SKM-1 (cell line): ENCODE measurements around the gene OAS3.
"Not testable (repeated sequence)": the region's sequence is repeated elsewhere in the genome, so short reads cannot be mapped to it uniquely, and the experiment has no call there.

Source experiments
- DNase-seq: peaks from one replicate; lab custom pipeline; 2025; ENCODE audit not compliant: unreplicated experiment; lab: John Stamatoyannopoulos, UW

Gene OAS3

GRCh38 chr12:112937741-112938719 is at the start of gene OAS3:
TSS of gene OAS3 (plus strand) at chr12:112938474. CDS start at chr12:112938531, 57 bp downstream.
- DNase-seq = no peak

GRCh38 chr12:112891093-112892024 is 46.9 kb upstream of the OAS3 start:
- DNase-seq = no peak

GRCh38 chr12:112892856-112893255 is 45.4 kb upstream of the OAS3 start:
- DNase-seq = no peak

GRCh38 chr12:112894128-112894527 is 44.1 kb upstream of the OAS3 start:
- DNase-seq = no peak

GRCh38 chr12:112898380-112898779 is 39.9 kb upstream of the OAS3 start:
- no peak for DNase-seq

GRCh38 chr12:112900298-112901145 is 37.8 kb upstream of the OAS3 start:
- DNase-seq = no peak

- no peak for DNase-seq
Measured at GRCh38 chr12:112901271-112901670, 37.0 kb upstream of the OAS3 start.

GRCh38 chr12:112904571-112904970 is 33.7 kb upstream of the OAS3 start:
- no peak for DNase-seq

GRCh38 chr12:112905451-112906089 is 32.7 kb upstream of the OAS3 start:
- DNase-seq = no peak

- no peak for DNase-seq
Measured at GRCh38 chr12:112906712-112907414, 31.4 kb upstream of the OAS3 start, which contains the start of gene OAS1. TSS of gene OAS1 (plus strand) at chr12:112906962. CDS start at chr12:112907040, 78 bp downstream.

GRCh38 chr12:112907415-112908157 is 30.7 kb upstream of the OAS3 start:
- DNase-seq = no peak

- no peak for DNase-seq
Measured at GRCh38 chr12:112908548-112908947, 29.7 kb upstream of the OAS3 start.

- DNase-seq = no peak
Measured at GRCh38 chr12:112909693-112910092, 28.6 kb upstream of the OAS3 start.

GRCh38 chr12:112913038-112913688 is 25.1 kb upstream of the OAS3 start:
- DNase-seq = no peak

GRCh38 chr12:112913888-112914287 is 24.4 kb upstream of the OAS3 start:
- DNase-seq = not testable (repeated sequence)

GRCh38 chr12:112916270-112916669 is 22.0 kb upstream of the OAS3 start:
- no peak for DNase-seq

- no peak for DNase-seq
Measured at GRCh38 chr12:112919121-112919520, 19.2 kb upstream of the OAS3 start.

- DNase-seq = no peak
Measured at GRCh38 chr12:112924986-112925385, 13.3 kb upstream of the OAS3 start.
